Measurements from ENCODE around the gene BRI3BP.
A peak's percentile ranks its signal among the peaks of the same experiment; 100 is the strongest.

Gene BRI3BP, protein sequence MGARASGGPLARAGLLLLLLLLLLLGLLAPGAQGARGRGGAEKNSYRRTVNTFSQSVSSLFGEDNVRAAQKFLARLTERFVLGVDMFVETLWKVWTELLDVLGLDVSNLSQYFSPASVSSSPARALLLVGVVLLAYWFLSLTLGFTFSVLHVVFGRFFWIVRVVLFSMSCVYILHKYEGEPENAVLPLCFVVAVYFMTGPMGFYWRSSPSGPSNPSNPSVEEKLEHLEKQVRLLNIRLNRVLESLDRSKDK

DNA sequence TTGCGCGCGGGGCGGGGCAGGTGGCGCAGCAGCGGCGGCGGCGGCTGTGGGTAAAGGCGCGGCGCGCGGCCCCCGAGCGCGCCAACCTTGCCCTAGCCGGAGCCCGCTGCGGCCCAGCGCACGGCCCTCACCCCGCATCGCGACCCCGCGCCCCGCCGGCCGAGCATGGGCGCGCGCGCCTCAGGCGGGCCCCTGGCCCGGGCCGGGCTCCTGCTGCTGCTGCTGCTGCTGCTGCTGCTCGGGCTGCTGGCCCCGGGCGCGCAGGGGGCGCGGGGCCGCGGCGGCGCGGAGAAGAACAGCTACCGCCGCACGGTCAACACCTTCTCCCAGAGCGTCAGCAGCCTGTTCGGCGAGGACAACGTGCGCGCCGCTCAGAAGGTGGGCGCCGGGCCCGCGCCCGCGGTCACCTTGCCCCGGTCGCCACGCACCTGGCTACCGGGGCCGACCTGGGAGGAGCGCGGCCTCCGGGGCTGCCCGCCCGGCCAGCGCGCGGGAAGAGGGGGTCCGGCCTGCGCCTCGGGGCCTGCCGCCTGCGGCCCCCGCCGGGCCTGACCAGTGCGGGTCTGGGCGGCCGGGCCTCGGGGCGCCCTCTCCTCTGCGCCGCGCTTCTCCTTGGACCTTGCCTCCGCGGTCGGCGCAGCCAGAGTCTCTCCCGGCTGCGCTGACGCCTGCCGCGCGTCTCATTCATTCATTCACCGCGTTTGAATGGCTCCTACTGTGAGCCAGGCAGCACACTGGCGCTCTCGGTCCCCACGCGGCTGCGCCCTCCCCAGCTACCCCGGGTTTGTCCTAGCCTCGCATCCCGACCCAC lies at the start of gene BRI3BP:
Gene BRI3BP (plus strand): TSS at position 20 of the 811 bp plus-strand sequence. CDS start 146 bp downstream, at position 166.
- peak within 1 kb of the TSS; percentile 78 for H3K27ac ChIP-seq
- TF ChIP-seq ZFX (IDR thresholded peaks at IDR 0.05) = peak; percentile 93; the same call in 1 of the 2 replicates
- TF ChIP-seq CTCF (conservative IDR thresholded peaks at IDR 0.05) = no peak

DNA sequence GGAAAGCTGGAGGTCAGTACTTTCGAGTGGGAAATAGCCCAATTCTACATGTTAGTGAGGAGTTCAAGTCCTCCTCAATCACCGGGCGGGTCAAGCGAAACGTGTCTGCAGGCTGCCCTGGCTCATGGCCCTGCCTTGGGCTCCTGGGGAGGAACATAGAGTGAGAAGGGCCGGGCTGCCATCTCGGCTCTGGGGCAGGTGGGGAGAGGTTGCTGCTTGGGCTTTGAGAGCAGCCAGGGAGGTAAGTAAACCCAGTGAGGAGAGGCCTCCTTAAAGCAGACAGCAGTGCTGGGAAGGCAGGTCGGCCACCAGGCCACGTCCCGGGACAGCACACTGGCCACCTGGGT lies 47.0 kb upstream of the BRI3BP start:
- H3K27ac ChIP-seq = no peak overlapping the region
- TF ChIP-seq ZFX (IDR thresholded peaks at IDR 0.05) = no peak
- no peak for TF ChIP-seq CTCF (conservative IDR thresholded peaks at IDR 0.05)

GRCh38 chr12:124947013-124947412 lies 46.4 kb upstream of the BRI3BP start:
- TF ChIP-seq ZFX (IDR thresholded peaks at IDR 0.05) (no peak), CTCF (conservative IDR thresholded peaks at IDR 0.05) (no peak)
- H3K27ac ChIP-seq = no peak overlapping the region

DNA sequence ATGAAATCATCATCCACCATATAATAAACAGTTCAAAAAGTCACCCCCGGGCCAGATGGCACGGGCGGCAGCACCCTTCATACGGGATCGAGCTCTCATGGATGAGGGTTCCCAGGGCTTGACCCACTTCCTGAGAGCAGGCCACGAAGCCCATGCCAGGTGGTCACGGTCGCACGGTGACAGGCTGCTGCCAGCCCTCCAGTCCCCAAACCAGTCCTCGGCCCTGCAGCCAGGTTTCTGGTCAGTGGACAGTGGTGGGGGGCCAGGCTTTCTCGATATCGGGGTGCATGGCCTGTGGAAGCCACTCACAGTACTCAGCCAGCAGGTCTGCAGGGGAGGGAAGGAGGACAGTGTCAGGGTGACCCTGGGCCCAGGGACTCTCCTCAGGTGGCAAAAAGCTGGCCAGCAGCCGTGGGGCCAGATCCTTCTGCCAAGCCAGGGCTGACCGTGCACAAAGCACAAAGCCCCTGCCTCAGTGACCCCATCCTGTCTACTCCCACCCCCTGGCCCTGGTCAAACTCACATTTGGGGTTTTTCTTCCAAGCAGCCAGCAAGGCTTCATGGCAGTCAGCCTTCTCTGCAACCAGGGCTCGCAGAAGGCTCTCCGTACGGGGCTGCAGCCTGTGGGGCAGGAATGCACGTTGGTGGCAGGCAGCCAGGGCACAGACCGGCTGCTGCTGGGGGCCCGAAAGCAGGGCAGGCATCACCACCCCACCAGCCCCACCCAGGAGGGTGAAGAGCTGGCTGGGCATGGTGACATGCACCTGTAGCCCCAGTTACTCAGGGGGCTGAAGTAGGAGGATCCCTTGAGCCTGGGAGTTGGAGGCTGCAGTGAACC lies 45.7 kb upstream of the BRI3BP start:
- TF ChIP-seq ZFX (IDR thresholded peaks at IDR 0.05) (no peak), CTCF (conservative IDR thresholded peaks at IDR 0.05) (no peak)
- H3K27ac ChIP-seq = no peak overlapping the region

DNA sequence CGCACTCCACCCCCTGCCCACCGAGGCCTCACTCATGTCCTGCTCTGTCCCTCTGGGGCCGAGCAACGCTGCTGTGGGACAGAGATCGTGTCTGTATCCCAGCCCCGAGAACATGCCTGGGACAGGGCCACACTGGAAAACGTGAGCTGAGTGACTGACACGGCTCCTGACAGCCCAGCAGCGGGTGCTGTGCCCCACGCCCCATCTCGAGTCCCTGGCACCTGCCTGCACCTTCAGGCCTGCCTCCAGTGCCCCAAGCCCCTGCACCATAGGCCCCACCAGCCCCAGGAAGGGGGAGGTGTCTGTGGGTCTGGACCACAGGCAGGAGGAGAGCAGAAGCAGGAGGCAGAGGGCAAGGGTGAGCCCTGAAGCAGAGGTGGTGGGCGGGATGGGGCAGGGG lies 44.4 kb upstream of the BRI3BP start:
- TF ChIP-seq CTCF (conservative IDR thresholded peaks at IDR 0.05) = no peak
- TF ChIP-seq ZFX (IDR thresholded peaks at IDR 0.05) = no peak
- no peak overlapping the region for H3K27ac ChIP-seq

- H3K27ac ChIP-seq = no peak overlapping the region
- no peak for TF ChIP-seq ZFX (IDR thresholded peaks at IDR 0.05)
- TF ChIP-seq CTCF (conservative IDR thresholded peaks at IDR 0.05) = no peak
These were observed 43.4 kb upstream of the BRI3BP start for GRCh38 chr12:124949779-124950728.
